AG08396 (cell line): ENCODE data around the gene ENDOV.

Experiments
- DNase-seq: peaks from one replicate; pipeline ENCODE4 v3.0.0; 2012; ENCODE audit warnings: low spot score, mixed read lengths

The ENDOV gene

DNA sequence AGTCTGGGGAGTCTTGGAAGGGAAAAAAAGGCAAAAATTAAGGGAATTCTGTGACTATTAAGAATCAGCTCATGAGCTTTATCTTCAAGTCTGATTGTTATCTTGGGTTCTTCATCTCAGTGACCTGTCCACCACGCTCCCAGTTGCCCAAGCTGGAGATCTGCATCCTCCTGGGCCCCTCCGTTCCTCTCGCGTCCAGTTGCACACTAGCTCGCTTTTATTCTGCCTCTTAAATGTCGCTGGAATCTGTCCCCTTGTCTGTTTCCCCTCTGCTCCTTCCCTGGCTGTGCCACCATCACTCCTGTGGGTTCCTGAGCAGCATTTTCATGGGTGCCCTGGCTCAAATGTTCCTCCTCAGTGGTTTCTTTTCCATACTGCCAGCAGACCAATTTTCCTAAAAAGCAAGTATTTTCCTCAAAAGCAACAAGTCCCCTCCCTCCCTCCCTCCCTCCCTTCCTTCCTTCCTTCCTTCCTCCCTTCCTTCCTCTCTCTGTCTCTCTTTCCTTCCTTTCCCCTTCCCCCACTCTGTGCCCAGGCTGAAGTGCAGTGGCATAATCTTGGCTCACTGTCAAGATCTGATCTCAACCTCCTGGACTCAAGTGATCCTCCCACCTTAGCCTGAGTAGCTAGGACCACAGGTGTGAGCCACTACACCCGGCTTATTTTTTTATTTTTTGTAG lies 1.4 kb downstream of the ENDOV start:
- no peak for DNase-seq

DNA sequence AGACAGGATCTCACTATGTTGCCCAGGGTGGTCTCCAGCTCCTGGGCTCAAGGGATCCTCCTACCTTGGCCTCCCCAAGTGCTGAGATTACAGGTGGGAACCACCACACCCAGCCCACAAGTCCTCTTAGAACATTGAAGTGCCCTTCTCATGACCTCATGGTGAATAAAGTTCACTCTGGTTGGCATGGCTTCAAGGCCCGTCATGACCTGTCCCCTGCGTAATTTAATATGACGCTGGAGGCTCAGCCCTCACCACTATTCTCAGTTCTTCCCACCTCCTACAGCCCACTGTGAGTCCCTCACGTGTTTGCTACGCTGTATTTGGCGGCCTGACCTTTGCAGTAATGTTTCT lies 1.9 kb downstream of the ENDOV start:
- no peak for DNase-seq

DNA sequence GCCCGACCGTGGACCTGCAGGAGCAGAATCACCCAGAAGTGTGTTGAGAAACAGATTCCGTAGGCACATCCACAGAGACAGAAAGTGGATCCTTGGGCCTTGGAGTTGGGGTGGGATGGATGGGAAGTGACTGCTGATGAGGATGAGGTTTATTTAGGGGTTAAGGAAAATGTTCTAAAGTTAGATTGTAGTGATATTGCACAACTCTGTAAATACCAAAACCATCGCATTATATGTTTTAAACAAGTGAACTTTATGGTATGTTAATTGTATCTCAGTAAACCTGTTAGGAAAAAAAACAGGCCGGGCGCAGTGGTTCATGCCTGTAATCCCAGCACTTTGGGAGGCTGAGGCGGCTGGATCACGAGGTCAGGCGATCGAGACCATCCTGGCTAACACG lies 3.6 kb downstream of the ENDOV start:
- no peak for DNase-seq

DNA sequence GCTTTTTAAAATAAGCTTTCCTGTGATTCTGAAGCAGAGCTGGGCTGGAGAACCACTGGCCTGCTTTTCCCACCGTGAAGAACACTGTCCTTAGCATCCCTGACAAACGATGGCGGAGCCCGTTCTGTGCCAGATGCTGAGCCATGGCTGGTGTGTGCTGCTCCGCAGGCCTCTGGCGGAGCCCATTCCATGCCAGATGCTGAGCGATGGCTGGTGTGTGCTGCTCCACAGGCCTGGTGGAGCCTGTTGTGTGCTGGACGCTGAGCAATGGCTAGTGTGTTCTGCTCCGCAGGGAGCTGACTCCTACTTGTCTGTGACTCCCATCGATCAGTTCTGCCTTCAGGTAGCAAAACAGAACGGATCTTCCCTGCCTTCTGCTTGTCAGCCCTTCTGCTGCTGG lies 4.3 kb downstream of the ENDOV start:
- DNase-seq: no peak

DNA sequence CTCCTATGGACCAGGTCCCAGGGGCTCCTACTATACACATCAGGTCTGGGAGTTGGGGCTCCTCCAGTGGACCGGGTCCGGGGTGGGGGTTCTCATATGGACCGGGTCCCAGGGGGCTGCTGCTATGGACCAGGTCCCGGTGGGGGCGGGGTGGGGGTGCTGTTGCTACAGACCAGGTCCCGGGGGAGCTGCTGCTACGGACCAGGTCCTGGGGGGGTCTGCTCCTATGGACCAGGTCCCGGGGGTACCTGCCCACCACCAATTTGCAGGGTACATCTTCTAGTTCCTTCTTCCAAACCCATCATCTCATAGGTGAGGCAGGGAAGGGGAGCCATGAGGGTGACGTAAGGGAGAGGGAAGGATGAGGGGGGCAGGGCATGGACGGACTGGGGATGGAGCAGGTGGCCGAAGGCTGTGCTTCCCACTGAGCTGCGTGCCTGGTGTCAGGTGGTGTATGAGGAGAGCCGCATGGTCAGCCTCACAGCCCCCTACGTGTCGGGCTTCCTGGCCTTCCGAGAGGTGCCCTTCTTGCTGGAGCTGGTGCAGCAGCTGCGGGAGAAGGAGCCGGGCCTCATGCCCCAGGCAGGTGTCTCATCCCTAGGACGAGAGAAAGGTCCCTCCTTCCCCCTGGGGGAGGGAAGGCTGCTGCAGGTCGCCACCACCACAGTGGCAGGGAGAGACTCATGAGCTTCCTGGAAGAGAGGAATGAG lies 6.6 kb downstream of the ENDOV start:
- DNase-seq: no peak

DNA sequence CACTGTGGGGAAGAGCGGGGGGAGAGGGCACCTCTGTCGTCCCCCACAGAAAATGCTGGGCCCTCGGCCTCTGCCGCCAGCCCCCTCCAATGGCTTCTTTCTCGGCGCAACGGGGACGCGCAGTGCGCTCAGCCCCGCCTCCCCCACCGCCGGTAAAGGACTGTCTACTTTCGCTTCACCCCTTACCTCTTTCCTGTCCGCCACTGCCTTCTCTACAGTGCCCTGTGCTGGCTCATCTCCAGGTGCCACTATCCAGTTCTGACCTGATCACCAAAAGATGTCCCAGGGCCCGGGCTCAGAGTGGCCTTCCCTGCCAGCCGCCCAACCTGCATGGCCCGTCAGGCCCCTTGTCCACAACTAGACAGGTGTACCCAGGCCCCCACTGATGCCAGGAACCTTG lies 7.3 kb downstream of the ENDOV start:
- DNase-seq: no peak

DNA sequence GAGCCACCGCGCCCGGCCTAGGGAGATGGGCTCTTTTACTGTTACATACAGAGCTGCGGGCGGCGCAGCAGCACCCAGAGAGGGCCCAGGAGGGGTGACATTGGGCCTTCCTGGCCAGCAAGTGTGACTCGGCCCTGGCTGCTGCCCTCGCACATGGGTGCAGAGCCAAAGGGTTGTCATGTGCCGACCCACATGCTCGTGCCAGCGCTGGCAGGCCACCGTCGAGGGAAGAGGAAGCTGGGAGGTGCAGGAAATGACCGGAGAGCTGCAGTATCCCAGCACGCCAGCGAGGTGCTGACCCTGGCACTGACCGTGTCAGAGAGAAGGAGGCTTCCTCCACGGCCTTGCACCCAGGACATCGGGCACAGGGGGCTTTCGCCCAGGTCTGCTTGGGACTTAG lies 8.0 kb downstream of the ENDOV start:
- DNase-seq: no peak

DNA sequence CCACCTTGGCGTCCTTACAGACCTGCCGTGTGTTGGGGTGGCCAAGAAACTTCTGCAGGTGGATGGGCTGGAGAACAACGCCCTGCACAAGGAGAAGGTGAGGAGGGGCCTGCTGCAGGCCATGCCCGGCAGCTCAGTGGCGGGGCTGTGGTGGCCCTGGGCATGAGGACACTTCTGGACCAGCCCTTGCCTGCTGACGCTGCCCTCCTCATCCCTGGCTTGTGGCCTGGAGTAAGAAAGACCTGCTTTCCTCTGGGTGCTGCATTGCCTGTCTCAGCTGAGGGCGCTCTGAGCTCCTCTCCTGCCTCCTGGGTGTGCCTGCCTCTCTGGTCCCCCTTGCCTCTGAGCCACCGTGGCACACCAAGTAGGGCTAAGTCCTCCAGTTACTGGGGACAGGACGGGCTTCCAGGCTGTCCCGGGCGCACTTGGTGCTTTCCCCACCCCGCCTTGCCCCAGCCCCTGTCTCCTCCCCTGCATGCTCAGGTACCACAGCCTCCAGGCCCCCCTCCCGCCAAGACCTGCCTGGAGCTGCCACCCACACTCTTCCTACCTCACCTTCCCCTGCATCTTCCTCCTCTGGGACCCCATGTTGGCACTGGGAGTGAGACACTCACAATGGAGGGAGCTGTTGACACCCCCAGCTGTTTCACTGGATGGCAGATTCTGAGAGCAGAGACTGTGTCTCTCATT lies 8.7 kb downstream of the ENDOV start:
- no peak for DNase-seq

DNA sequence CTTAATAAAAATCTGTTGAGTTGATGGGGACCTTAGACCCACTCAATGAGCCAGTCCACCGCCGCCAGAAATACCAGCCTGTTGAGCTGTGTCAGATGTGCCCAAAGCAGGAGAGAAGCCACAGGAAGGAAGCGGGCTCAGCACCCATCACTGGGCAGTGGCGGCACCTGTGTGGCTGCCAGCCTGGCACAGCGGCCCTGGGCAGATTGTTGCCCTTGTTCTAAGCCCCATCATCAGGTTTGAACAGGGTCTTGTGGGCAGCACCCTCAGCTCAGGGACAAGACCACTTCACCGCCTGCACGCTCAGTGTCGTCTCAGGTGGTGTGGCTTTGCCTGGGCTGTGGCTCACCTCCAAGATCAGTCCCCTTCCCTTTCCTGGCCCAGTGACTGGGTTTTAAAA lies 9.3 kb downstream of the ENDOV start:
- DNase-seq: no peak

DNA sequence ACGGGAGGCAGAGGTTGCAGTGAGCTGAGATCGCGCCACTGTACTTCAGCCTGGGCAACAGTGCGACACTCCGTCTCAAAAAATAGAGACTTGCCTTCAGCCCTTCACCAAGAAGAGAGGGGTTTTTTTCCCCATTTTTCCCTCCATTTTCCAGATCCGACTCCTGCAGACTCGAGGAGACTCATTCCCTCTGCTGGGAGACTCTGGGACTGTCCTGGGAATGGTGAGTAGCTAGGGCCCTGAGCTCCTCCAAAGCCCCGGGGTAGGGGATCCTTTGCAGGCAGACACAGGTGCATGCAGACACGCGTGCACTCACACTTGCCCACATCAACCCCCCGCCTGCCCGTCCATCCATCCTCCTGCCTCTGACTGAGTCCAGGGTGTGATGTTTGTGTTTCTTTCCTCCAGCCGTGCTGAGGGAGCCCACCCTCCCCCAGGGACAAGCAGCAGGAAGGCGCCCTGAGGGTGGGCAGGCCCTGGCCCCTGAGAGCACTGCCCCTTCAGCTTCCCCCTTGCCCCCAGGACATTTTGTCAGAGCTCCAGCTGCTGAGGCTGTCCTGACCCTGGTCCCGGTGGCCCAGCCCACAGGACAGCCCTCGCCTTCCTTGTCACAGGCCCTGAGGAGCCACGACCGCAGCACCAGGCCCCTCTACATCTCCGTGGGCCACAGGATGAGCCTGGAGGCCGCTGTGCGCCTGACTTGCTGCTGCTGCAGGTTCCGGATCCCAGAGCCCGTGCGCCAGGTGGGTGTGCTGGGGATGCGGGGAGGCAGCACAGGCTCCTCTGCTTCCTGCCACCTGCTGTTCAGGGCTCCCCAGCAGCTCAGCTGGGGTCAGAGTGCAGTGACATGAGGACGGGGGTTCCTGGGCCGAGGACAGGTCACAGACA lies 10.2 kb downstream of the ENDOV start:
- no peak for DNase-seq

DNA sequence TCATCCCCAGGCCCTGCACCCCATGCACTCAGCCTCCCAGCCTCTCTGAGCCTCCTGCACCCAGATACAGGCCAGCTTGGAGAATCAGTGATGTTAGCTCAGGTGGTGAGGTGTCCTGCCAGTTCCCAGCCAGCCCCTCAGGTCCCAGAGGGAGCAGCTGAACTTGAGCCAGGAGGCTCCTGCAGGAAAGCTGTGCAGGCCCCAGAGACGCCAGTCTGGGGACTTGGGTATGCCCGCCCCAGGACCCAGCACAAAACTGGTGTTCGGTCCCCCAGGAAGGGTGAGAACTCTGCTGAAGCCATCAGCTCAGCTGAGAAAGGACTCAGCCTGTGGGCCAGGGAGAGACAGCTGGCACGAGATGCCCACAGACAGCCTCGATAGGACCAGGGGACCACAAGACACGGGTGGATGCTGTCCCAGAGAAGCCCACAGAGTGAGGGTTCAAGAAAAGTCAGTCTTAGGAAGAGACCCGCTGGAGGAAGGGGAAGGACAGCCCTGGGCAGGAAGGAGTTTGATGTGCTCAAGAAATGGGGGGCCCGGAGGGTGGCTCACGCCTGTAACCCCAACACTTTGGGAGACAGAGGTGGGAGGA lies 11.0 kb downstream of the ENDOV start:
- DNase-seq: no peak

DNA sequence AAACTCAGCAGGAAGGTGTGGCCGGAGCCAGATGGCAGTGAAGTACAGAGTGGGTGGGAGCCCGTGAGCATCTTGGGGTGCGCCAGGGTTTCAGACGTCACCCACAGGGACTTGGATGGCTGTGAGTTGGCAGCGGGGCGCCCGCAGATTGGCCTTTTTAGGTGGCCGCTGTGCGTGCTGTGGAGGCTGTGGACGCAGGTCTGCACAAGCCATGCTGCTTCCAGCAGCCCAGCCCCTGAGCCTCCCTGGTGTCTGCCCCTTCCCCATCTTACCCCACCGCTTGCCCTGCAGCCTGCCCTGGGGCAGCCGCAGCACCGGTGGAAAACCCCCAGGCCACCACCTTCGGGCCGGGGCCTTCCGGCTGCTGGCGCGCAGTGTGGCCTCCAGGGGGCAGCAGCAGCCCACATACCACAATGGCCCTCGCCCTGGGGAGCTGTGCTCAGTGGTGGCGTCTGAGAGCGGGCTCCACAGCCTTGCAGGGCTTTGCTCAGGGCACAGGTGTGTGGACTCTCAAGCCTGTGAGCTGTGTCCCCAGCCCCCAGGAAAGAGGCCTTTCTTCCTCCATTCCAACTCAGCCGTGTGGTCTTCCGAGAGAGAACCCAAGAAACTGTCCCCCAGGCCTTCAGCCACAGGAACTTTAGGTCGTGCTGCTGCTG lies 11.8 kb downstream of the ENDOV start:
- DNase-seq: peak; percentile 95

DNA sequence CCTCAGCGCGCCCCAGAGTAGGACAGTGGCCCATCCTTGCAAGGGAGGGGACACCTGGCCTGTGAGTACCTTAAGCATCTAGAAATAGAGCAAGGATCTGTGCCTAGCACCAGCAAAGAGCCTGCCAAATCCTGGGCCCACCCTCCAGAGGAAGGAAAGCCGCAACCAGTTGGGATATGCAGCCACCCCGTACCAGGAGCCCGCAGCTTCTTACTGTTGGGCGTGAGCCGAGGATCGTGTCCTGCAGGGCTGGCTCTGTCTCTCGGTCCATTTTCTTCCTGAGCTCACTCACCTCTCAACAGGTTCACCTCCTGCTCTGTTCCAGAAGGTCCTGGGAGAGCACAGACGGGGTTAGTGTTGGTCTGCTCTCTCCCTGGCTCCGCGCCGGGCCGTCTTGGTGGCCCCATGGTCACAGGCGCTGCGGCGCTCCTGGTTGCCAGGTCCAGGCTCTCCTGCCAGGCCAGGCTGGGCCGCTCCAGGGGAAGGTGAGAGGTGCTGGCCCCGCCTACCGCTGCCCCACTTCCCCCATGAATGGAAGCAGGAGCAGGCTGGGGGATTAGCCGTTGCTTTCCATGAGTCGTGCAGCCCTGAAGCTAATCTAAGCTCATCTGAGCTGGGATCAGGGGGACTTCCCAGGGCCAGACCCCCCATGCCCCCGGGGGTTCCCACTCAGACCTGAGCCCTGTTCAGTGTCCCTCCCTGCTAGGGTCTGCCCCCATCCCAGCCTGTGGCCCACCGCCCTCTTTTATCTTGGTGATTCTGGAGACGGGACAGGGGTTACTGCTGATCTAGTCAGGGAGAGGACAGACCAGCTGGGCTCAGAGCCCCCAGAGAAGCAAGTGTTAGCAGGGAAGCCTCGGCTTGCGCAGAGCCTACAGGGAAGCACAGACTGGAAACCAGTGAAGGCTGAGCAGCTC lies 12.7 kb downstream of the ENDOV start:
- no peak for DNase-seq

DNA sequence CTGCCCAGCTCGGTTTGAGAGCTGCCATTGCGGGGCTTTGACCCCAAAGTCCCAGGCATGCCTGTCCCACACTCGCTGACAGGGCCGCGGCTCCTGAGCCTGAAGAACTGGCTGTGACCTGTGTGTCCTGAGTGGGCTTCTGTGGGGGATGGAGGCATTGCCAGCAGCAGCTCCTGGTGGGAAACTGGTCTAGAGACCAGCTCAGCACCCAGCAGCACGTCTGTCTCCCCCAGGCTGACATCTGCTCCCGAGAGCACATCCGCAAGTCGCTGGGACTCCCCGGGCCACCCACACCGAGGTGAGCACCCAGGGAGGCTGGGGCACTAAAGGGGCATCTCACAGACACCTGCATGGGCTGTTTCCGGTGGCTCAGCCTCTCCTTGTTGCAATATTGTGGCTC lies 13.4 kb downstream of the ENDOV start:
- DNase-seq: no peak

DNA sequence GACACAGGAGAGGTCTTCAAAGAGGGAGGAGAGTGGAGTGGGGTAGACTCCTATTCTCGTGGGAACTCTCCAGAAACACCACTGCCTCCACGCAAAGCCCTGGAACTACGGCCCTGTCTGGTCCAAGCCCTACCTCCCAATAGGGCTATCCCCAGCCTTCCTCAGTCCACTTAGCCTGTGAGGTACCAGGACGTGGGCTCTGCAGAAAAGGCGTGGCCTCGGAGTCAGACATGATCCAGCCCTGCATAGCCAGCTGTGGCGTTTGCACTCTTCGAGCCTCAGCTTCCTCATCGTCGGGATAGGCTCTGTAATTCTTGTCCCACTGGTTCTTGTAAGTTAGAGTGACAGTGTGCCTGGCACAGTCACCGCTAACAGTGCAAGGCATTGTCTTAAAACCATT lies 13.8 kb downstream of the ENDOV start:
- DNase-seq: no peak

DNA sequence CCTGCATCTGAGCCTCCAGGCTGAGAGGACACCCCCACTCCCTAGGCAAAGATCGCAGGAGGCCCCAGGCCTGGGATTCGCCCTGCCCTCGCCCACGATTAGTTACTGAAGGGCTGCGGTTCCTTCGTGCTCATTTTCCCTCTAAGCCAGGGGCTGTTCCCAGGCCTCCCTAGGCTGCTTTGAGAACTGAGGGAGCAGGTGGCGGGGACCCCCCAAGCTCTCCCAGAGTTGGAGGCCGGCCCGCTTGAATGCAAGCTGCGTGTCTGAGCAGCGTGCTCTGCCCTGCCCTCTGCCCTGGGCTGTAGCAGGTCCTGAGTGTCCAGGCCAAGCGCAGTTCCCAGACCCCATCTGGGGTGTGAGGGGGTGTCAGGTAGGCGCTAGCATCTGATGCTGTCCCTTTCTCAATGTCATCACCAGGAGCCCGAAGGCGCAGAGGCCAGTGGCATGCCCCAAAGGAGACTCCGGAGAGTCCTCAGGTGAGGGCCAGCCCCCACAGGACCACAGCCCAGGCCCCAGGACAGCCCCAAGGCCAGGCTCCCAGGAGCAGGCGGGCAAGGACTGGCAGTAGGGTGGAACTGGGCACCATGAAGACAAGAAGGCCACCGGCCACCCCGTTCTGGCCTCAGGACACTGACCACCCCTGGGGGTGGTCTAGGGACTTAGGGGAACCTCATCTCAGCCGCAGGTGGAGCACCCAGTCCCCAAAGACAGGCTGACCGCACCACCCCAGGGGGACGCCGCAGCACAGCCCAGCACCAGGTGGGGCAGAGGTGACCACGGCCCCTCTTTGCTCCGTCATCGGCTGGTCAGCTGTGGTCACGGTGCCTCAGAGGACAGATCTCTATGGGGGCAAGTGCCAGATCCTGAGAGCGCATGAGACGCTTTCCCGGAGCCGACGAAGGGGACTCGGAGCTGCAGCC lies 14.6 kb downstream of the ENDOV start:
- no peak for DNase-seq

DNA sequence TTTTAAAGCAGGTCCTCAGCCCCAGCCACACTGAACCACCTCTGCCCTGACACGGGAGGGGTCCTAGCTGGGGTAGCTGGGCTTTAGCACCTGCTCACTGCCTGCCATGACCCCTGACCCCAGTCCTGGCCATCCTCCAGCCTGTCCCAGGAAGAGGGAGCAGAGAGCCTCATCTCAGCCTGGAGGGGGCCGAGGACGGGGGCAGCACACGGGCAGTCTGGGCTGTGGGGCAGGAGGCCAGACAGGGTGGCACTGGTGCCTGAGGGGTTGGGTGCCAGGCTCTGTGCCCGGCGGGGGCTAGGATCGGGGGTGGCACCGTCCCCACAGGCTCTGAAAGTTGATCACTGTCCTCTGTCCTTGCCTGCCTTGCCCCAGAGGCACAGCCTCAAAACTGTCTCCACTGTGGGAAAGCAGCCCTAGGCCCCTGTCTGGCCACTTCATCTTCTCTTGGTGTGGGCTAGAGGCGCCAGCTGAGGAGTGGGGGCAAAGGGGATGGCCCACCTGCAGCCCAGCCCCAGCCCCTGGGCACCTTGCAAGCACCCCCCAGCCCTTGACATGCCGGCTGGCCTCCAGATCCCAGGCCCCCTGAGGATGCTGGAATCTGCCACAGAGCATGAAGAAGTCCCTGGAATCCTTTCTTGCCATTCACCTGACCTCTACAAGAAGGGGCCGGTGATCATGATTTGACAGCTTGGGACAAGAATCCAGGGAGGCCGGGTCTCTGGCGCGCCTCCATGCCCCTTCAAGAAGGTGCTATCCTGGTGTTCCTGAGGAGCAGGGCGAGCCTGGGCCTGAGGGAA lies 15.7 kb downstream of the ENDOV start:
- DNase-seq: no peak
